ENCODE results near the gene ZBTB12.
"Not testable (repeated sequence)": the region's sequence is repeated elsewhere in the genome, so short reads cannot be mapped to it uniquely, and the experiment has no call there.

The ZBTB12 gene

DNA sequence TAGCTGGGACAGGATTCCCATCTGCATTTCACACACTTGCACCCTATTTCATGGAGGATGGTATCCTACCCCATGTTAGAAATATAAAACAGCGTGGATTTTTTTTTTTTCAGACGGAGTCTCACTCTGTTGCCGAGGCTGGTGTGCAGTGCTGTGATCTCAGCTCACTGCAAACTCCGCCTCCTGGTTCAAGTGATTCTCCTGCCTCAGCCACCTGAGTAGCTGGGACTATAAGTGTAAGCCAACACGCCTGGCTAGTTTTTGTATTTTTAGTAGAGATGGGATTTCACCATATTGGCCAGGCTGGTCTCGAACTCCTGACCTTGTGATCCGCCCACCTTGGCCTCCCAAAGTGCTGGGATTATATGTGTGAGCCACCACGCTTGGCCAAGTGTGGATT lies 44.1 kb downstream of the ZBTB12 start:
- H3K4me3 ChIP-seq (ENCODE audit: low read length in 2 of 2); H3K27ac ChIP-seq (ENCODE audit: low read depth in 2 of 2, low read length in 2 of 2); H3K9me3 ChIP-seq (ENCODE audit: control insufficient read depth in 2 of 2, low read length in 2 of 2); H3K4me1 ChIP-seq (ENCODE audit: control insufficient read depth in 2 of 2, insufficient read depth in 2 of 2, low read length in 2 of 2); H3K9ac ChIP-seq (ENCODE audit: low read depth in 1 of 2, low read length in 2 of 2); H3K27me3 ChIP-seq (ENCODE audit: control insufficient read depth in 2 of 2, insufficient read depth in 2 of 2, low read length in 2 of 2): not testable (repeated sequence)
- H3K36me3 ChIP-seq (ENCODE audit: control insufficient read depth in 2 of 2, insufficient read depth in 2 of 2, low read length in 2 of 2) = peaks cover 19 to 32% of the 10 kb centered on the region in 2 donors

DNA sequence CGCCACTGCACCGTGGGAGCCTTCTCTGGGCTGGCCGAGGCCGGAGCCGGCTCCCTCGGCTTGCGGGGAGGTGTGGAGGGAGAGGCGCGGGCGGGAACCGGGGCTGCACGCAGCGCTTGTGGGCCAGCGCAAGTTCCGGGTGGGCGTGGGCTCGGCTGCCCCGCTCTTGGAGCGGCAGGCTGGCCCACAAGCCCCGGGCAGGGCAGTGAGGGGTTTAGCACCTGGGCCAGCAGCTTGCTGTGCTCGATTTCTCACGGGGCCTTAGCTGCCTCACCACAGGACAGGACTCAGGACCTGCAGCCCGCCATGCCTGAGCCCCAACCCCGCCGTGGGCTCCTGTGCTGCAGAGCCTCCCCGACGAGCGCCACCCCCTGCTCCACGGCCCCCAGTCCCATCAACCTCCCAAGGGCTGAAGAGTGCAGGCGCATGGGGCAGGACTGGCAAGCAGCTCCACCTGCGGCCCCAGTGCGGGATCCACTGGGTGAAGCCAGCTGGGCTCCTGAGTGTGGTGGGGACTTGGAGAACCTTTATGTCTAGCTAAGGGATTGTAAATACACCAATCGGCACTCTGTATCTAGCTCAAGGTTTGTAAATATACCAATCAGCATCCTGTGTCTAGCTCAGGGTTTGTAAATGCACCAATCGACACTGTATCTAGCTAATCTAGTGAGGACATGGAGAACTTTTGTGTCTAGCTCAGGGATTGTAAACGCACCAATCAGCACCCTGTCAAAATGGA lies 49.7 kb downstream of the ZBTB12 start:
- H3K36me3 ChIP-seq (ENCODE audit: control insufficient read depth in 2 of 2, insufficient read depth in 2 of 2, low read length in 2 of 2); H3K4me1 ChIP-seq (ENCODE audit: control insufficient read depth in 2 of 2, insufficient read depth in 2 of 2, low read length in 2 of 2); H3K27me3 ChIP-seq (ENCODE audit: control insufficient read depth in 2 of 2, insufficient read depth in 2 of 2, low read length in 2 of 2); H3K27ac ChIP-seq (ENCODE audit: low read depth in 2 of 2, low read length in 2 of 2); H3K9ac ChIP-seq (ENCODE audit: low read depth in 1 of 2, low read length in 2 of 2); H3K4me3 ChIP-seq (ENCODE audit: low read length in 2 of 2); H3K9me3 ChIP-seq (ENCODE audit: control insufficient read depth in 2 of 2, low read length in 2 of 2): not testable (repeated sequence)

DNA sequence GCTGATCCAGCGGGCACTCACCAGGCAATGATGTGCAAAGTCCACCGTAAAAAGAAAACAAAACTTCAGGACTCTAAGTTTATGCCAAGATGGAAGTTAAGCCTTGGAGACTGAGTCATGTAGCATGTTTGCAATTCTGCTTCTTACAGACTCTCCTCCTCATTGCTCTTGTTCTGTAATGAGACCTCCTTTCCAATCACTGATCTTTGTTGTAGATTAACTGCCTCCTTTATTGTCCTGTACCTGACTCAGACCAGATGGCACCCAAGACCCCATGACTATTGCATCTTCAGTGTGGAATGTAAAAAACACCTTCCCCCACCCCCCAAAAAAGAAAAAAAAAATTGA lies 50.4 kb downstream of the ZBTB12 start:
- Histone ChIP-seq H3K27ac (ENCODE audit: low read depth in 2 of 2, low read length in 2 of 2) (no peak overlapping the region), H3K4me3 (ENCODE audit: low read length in 2 of 2) (no peak overlapping the region), H3K9me3 (ENCODE audit: control insufficient read depth in 2 of 2, low read length in 2 of 2) (no peaks in the 10 kb centered on the region), H3K36me3 (ENCODE audit: control insufficient read depth in 2 of 2, insufficient read depth in 2 of 2, low read length in 2 of 2) (no peaks in the 10 kb centered on the region), H3K4me1 (ENCODE audit: control insufficient read depth in 2 of 2, insufficient read depth in 2 of 2, low read length in 2 of 2) (no peaks in the 10 kb centered on the region), H3K27me3 (ENCODE audit: control insufficient read depth in 2 of 2, insufficient read depth in 2 of 2, low read length in 2 of 2) (no peaks in the 10 kb centered on the region), H3K9ac (ENCODE audit: low read depth in 1 of 2, low read length in 2 of 2) (no peak overlapping the region)

DNA sequence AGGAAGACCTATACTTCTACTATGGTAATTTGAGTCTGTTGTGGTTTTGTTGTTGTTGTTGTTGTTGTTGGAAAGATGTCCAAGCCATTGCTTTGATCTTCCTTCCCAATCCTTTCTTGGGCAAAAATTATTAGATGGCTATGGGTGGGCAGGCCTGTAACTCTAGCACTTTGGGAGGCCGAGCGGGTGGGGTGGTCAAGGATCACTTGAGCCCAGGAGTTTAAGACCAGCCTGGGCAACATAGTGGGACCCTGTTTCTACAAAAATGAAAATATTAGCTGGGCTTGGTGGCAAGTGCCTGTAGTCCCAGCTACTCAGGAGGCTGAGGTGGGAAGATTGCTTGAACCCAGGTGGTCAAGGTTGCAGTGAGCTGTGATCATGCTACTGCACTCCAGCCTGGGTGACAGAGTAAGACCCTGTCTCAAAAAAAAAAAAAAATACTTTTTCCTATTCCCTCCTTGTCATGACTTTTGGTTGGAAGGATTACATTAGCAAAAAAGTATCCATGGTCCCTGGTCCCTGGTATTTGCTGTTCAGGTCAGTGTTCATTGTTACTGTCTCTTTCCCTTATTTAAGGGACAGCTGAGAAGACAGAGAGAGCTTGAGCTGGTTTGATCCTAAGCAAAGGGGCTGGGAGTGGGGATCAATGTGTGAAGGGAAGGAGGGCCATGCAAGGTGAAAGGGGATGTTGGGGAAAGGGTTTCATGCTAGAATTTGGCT lies 51.0 kb downstream of the ZBTB12 start:
- no peak overlapping the region for H3K4me3 ChIP-seq (ENCODE audit: low read length in 2 of 2)
- H3K4me1 ChIP-seq (ENCODE audit: control insufficient read depth in 2 of 2, insufficient read depth in 2 of 2, low read length in 2 of 2) = no peaks in the 10 kb centered on the region
- no peaks in the 10 kb centered on the region for H3K27me3 ChIP-seq (ENCODE audit: control insufficient read depth in 2 of 2, insufficient read depth in 2 of 2, low read length in 2 of 2)
- no peaks in the 10 kb centered on the region for H3K9me3 ChIP-seq (ENCODE audit: control insufficient read depth in 2 of 2, low read length in 2 of 2)
- H3K27ac ChIP-seq (ENCODE audit: low read depth in 2 of 2, low read length in 2 of 2) = no peak overlapping the region
- H3K36me3 ChIP-seq (ENCODE audit: control insufficient read depth in 2 of 2, insufficient read depth in 2 of 2, low read length in 2 of 2) = no peaks in the 10 kb centered on the region
- H3K9ac ChIP-seq (ENCODE audit: low read depth in 1 of 2, low read length in 2 of 2) = no peak overlapping the region

All from mucosa of rectum (tissue), 2 donors.